NCI-H2171 treated with DMSO at 0.1 percent for 48 hours (cell line): ENCODE data around the gene PDE6D.
A peak's percentile ranks its signal among the peaks of the same experiment; 100 is the strongest.

Experiments used
- DNase-seq: peaks from one replicate; lab custom pipeline; 2025; lab: John Stamatoyannopoulos, UW

The PDE6D gene

GRCh38 chr2:231780909-231781797, at the start of gene PDE6D:
PDE6D (minus strand) TSS chr2:231781282; CDS start chr2:231781114, 168 bp downstream.
- peak; percentile 92 for DNase-seq

GRCh38 chr2:231821908-231822307, 40.8 kb upstream of the PDE6D start:
- DNase-seq: no peak

GRCh38 chr2:231820786-231821303, 39.8 kb upstream of the PDE6D start:
- no peak for DNase-seq

GRCh38 chr2:231819447-231820042, 38.5 kb upstream of the PDE6D start:
- DNase-seq: no peak

- no peak for DNase-seq
Measured at GRCh38 chr2:231816327-231817026, 35.4 kb upstream of the PDE6D start.

- DNase-seq: no peak
Measured at GRCh38 chr2:231810905-231811304, 29.8 kb upstream of the PDE6D start.

GRCh38 chr2:231807020-231807419, 25.9 kb upstream of the PDE6D start:
- DNase-seq: no peak

GRCh38 chr2:231803501-231804138, 22.5 kb upstream of the PDE6D start:
- no peak for DNase-seq

- DNase-seq: no peak
Measured at GRCh38 chr2:231800493-231801091, 19.5 kb upstream of the PDE6D start.

- DNase-seq: peak; percentile 17
Measured at GRCh38 chr2:231795525-231796327, 14.6 kb upstream of the PDE6D start.

- no peak for DNase-seq
Measured at GRCh38 chr2:231794383-231794782, 13.3 kb upstream of the PDE6D start.

GRCh38 chr2:231791107-231791506, 10.0 kb upstream of the PDE6D start:
- DNase-seq: no peak

- no peak for DNase-seq
Measured at GRCh38 chr2:231786917-231787292, 5.8 kb upstream of the PDE6D start.

GRCh38 chr2:231786177-231786916, 5.3 kb upstream of the PDE6D start, which contains the start of gene COPS7B:
COPS7B (plus strand) TSS chr2:231786445; CDS start chr2:231788571, 2,126 bp downstream.
- peak; percentile 73 for DNase-seq

GRCh38 chr2:231785822-231786176, 4.7 kb upstream of the PDE6D start:
- no peak for DNase-seq

- DNase-seq: no peak
Measured at GRCh38 chr2:231785413-231785812, 4.3 kb upstream of the PDE6D start.

GRCh38 chr2:231781798-231782726, 980 bp upstream of the PDE6D start:
- DNase-seq: no peak

GRCh38 chr2:231780123-231780908, 766 bp downstream of the PDE6D start:
- no peak for DNase-seq
